ENCODE results near the gene TUBG2. TPM values are rescaled to one million over a fixed set of nuclear protein-coding genes. Genes with fewer than 3 reads are reported as not detected.

TUBG2 gene
- total and polyA plus RNA-seq, 10 of the 15 experiments (the other 5 are each of a cell fraction or from before 2014, with no cell fraction given), result 1.2 to 12.5 (median 8.9) TPM

DNA sequence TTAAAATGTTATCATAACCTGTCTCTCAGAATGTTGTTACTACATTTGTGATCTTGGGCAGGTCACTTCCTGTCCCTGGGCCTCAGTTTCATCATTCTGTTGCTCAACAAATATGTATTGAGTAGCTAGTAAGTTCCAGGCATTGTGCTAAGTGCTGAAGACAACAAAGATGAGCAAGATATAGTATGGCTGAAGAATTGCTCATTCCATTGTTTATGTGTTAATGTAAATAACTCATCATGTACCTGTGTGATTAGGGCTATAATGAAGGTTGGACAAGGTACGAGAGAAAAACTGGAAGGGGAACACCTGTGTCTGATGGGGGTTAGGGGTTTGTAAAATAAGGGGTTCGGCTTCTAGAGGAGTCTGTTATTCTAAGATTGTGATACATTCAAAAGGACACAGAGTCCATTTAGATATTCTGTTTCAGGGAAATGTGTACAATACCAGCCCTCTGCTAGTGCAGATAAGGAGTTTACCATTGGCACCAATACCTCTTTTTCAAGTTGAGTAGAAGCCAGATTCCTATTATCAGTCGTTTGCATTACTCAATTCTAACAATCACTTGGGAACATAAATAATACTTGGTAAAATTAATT is 29.6 kb upstream of the TUBG2 start:
- ATAC-seq, result no peak
- no TSS peak for BruUV-seq (replicated peaks)
- TF ChIP-seq DPF2 (IDR thresholded peaks at IDR 0.05) (no peak), YY1 (IDR thresholded peaks at IDR 0.05; ENCODE audit: low read depth, low read length) (no peak), NR2F1 (conservative IDR thresholded peaks at IDR 0.05) (no peak), NRF1 (conservative IDR thresholded peaks at IDR 0.05; ENCODE audit: low read depth, low read length) (no peak)
- no peak overlapping the region for H3K9ac ChIP-seq (ENCODE audit: control insufficient read depth, insufficient read depth, low read length)
- FAIRE-seq, result no peak
- ChIA-PET RAD21 (ENCODE audit: unreplicated experiment) (no interaction called here), CTCF (interaction anchor here (1.7 kb wide), 1 partner anchor 51 kb away, joined by 4 read pairs; no protein-coding TSS in a partner anchor), POLR2A (no interaction called here), SMC1A (ENCODE audit: uncharacterized antibody, unreplicated experiment) (no interaction called here)
- no peak overlapping the region for H3K4me2 ChIP-seq (ENCODE audit: control insufficient read depth, insufficient read depth)
- DNase-seq (ENCODE audit: low read depth, low spot score), result no peak
- H3K4me3 ChIP-seq, result no peak overlapping the region
- H3K9me3 ChIP-seq (replicated peaks; ENCODE audit: control insufficient read depth, insufficient read depth, low read length), result no peaks in the 10 kb centered on the region
- in situ Hi-C loops (cut with MboI) (no loop called here), intact Hi-C loops (cut with micrococcal nuclease; ENCODE audit: unreplicated experiment) (no loop called here)
- H3K4me1 ChIP-seq (ENCODE audit: control insufficient read depth, insufficient read depth, low read length), result no peaks in the 10 kb centered on the region
- H3K27me3 ChIP-seq (replicated peaks in 1 of 2; ENCODE audit: control insufficient read depth in 2 of 2, insufficient read depth in 2 of 2, low read length in 1 of 2), result no peaks in the 10 kb centered on the region
- 73% methylated on average over 3 of the region's 3 CpGs for WGBS (ENCODE audit: insufficient coverage, insufficient replicate concordance, low lambda C conversion rate, missing lambda C conversion rate)
- no peak overlapping the region for H3K27ac ChIP-seq (ENCODE audit: control insufficient read depth, insufficient read depth)
- no peaks in the 10 kb centered on the region for H4K20me1 ChIP-seq (ENCODE audit: control insufficient read depth, insufficient read depth)
- H3K36me3 ChIP-seq (ENCODE audit: control insufficient read depth in 2 of 2, insufficient read depth in 2 of 2, low read length in 1 of 2), result no peaks in the 10 kb centered on the region
- H3K79me2 ChIP-seq (ENCODE audit: control insufficient read depth, insufficient read depth, low read length), result no peaks in the 10 kb centered on the region
- no peak overlapping the region for H2AFZ ChIP-seq (ENCODE audit: control insufficient read depth, low read depth, low read length)

DNA sequence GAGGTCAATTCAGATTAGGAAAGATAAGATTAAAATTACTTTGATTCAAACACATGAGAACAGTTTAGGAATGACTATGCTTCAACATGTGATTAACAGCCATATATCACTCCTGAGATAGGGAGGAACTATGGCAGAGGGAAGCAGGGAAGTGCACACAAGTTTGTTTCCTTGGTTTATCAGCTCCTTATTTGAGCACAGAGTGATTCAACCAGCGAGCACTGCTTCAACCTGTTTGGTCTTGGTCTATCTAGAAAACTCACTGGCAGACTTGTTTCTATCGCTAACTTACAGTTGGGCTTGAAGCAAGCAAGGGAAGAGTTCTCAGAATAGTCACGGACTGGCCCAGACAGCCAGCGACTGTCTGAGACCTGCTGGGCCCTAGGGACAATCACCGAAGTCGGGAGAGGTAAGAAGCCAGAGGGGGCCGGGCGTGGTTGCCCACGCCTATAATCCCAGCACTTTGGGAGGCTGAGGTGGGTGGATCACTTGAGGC is 26.1 kb upstream of the TUBG2 start:
- WGBS (ENCODE audit: insufficient coverage, insufficient replicate concordance, low lambda C conversion rate, missing lambda C conversion rate), result 74% methylated on average over 9 of the region's 9 CpGs
- Histone ChIP-seq H3K4me2 (ENCODE audit: control insufficient read depth, insufficient read depth) (no peak overlapping the region), H3K4me1 (ENCODE audit: control insufficient read depth, insufficient read depth, low read length) (no peaks in the 10 kb centered on the region), H3K9me3 (replicated peaks; ENCODE audit: control insufficient read depth, insufficient read depth, low read length) (no peaks in the 10 kb centered on the region), H3K79me2 (ENCODE audit: control insufficient read depth, insufficient read depth, low read length) (no peaks in the 10 kb centered on the region), H3K4me3 (no peak overlapping the region), H2AFZ (ENCODE audit: control insufficient read depth, low read depth, low read length) (no peak overlapping the region), H3K9ac (ENCODE audit: control insufficient read depth, insufficient read depth, low read length) (no peak overlapping the region), H3K27me3 (replicated peaks in 1 of 2; ENCODE audit: control insufficient read depth in 2 of 2, insufficient read depth in 2 of 2, low read length in 1 of 2) (no peaks in the 10 kb centered on the region), H4K20me1 (ENCODE audit: control insufficient read depth, insufficient read depth) (no peaks in the 10 kb centered on the region), H3K36me3 (ENCODE audit: control insufficient read depth in 2 of 2, insufficient read depth in 2 of 2, low read length in 1 of 2) (no peaks in the 10 kb centered on the region), H3K27ac (ENCODE audit: control insufficient read depth, insufficient read depth) (no peak overlapping the region)
- DNase-seq (ENCODE audit: low read depth, low spot score), result no peak
- in situ Hi-C loops (cut with MboI), result no loop called here
- intact Hi-C loops (cut with micrococcal nuclease; ENCODE audit: unreplicated experiment), result no loop called here
- ChIA-PET CTCF (interaction anchor here (0.7 to 1.2 kb wide), 2 partner anchors 55 to 309 kb away, joined by 4 to 5 read pairs; partner anchors contain the start of gene PSMC3IP), RAD21 (ENCODE audit: unreplicated experiment) (interaction anchor here (1.8 kb wide), 1 partner anchor 9 kb away, joined by 4 read pairs; no protein-coding TSS in a partner anchor), SMC1A (ENCODE audit: uncharacterized antibody, unreplicated experiment) (interaction anchor here (0.5 to 2.0 kb wide), 3 partner anchors 14 to 25 kb away, joined by 3 to 7 read pairs (median 6); partner anchors contain the start of gene TUBG1), POLR2A (interaction anchor here (0.6 kb wide), 2 partner anchors 101 to 1088 kb away, joined by 3 to 5 read pairs; no protein-coding TSS in a partner anchor)
- TF ChIP-seq HCFC1 (IDR thresholded peaks at IDR 0.05; ENCODE audit: low read length), result no peak
- no TSS peak for BruUV-seq (replicated peaks)
- FAIRE-seq, result no peak
- ATAC-seq, result no peak
